PC-3 (cell line): ENCODE measurements around the gene MAP7D1. TPM values are rescaled to one million over a fixed set of nuclear protein-coding genes. Genes with fewer than 3 reads are reported as not detected.

Experiments
- ATAC-seq: fragments of 200-7000 bp; cut with Tn5 transposase; 2 replicates; pipeline ENCODE4 v1.9.1; 2020; ENCODE audit warnings: mild to moderate bottlenecking, moderate library complexity
- BruUV-seq: library from RNA; stranded (reverse); fragments of 400-500 nt; replicated peaks from 2 replicates; lab custom pipeline; 2021; lab: Mats Ljungman, UMichigan
- CTCF ChIA-PET: fragments of 300-600 bp; sonication (Branson Sonifier 250); formaldehyde crosslinking; loops from one replicate; lab custom pipeline; 2022; ENCODE audit warnings: antibody characterized with exemption; lab: Charles Lee
- POLR2A ChIA-PET: fragments of 300-600 bp; sonication (Branson Sonifier 250); formaldehyde crosslinking; loops from one replicate; lab custom pipeline; 2022; ENCODE audit warnings: antibody characterized with exemption; ENCODE audit not compliant: unreplicated experiment; lab: Charles Lee
- DNase-seq: peaks from one replicate; pipeline ENCODE4 v3.0.0-alpha.2; 2015
- H2AFZ ChIP-seq: fragments of 300-600 bp; sonication (generic); 2 replicates; pipeline ENCODE4 v1.6.0; 2016; ENCODE audit warnings: antibody characterized with exemption, low read length
- H3F3A ChIP-seq: fragments of 300-600 bp; sonication (generic); one replicate; pipeline ENCODE4 v1.6.0; 2017; ENCODE audit warnings: antibody characterized with exemption, low read length, control low read depth, mild to moderate bottlenecking; ENCODE audit not compliant: unreplicated experiment
- H3K27ac ChIP-seq: fragments of 300-600 bp; sonication (generic); 2 replicates; pipeline ENCODE4 v1.5.1; 2016; ENCODE audit warnings: mild to moderate bottlenecking, low read length
- H3K27me3 ChIP-seq: fragments of 300-600 bp; sonication (generic); 2 replicates; pipeline ENCODE4 v1.6.1; 2016; ENCODE audit warnings: low read length, mixed read lengths
- H3K36me3 ChIP-seq: fragments of 300-600 bp; sonication (generic); 2 replicates; pipeline ENCODE4 v1.6.1; 2016; ENCODE audit warnings: low read depth, mixed run types, low read length, mixed read lengths
- H3K4me1 ChIP-seq: fragments of 300-600 bp; sonication (generic); 2 replicates; pipeline ENCODE4 v1.5.1; 2016; ENCODE audit warnings: low read length; ENCODE audit not compliant: insufficient read depth
- H3K4me2 ChIP-seq: fragments of 300-600 bp; sonication (generic); 2 replicates; pipeline ENCODE4 v1.6.0; 2016; ENCODE audit warnings: low read length
- H3K4me3 ChIP-seq: fragments of 300-600 bp; sonication (generic); 2 replicates; pipeline ENCODE4 v1.5.1; 2016; ENCODE audit warnings: mild to moderate bottlenecking, low read length, mixed read lengths
- H3K79me2 ChIP-seq: fragments of 300-600 bp; sonication (generic); 2 replicates; pipeline ENCODE4 v1.6.1; 2017; ENCODE audit warnings: low read length, mixed read lengths
- H3K9ac ChIP-seq: fragments of 300-600 bp; sonication (generic); 2 replicates; pipeline ENCODE4 v1.6.0; 2016; ENCODE audit warnings: mild to moderate bottlenecking, low read length
- H3K9me2 ChIP-seq: fragments of 300-600 bp; sonication (generic); replicated peaks from 2 replicates; pipeline ENCODE4 v1.6.1; 2016; ENCODE audit warnings: mixed run types, low read length, mixed read lengths
- H3K9me3 ChIP-seq: fragments of 300-600 bp; sonication (generic); 2 replicates; pipeline ENCODE4 v1.6.1; 2016; ENCODE audit warnings: low read length, mixed read lengths
- H4K20me1 ChIP-seq: fragments of 300-600 bp; sonication (generic); 2 replicates; pipeline ENCODE4 v1.6.1; 2016; ENCODE audit warnings: low read length, mixed read lengths
- CTCF ChIP-seq: fragments of 300-600 bp; sonication (generic); conservative IDR thresholded peaks from 2 replicates; pipeline ENCODE4 v1.5.1; 2017; ENCODE audit warnings: antibody characterized with exemption, low read depth, mild to moderate bottlenecking, low read length
- EZH2 ChIP-seq: fragments of 300-600 bp; sonication (generic); IDR thresholded peaks from one replicate; pipeline ENCODE4 v1.6.1; 2017; ENCODE audit warnings: antibody characterized with exemption, mild to moderate bottlenecking, low read length; ENCODE audit not compliant: unreplicated experiment
- EZH2phosphoT487 ChIP-seq: fragments of 300-600 bp; sonication (generic); IDR thresholded peaks from 2 replicates; pipeline ENCODE4 v1.6.1; 2018; ENCODE audit warnings: mild to moderate bottlenecking, antibody characterized with exemption, low read length, borderline replicate concordance
- intact Hi-C: fragments of 100-400 bp; cut with micrococcal nuclease; formaldehyde crosslinking; loops from 2 replicates; pipeline ENCODE4 v1.9.0; 2023
- total RNA-seq: library from RNA; depleted of rRNA; stranded (reverse); fragments of >200 nt; gene quantifications from 2 replicates; pipeline ENCODE4 v1.2.3, GENCODE V29; 2014

MAP7D1 gene
- total RNA-seq, 1 experiment from 2014 or later = 113 TPM

- CTCF ChIA-PET = no interaction called here
- DNase-seq (no peak), ATAC-seq (no peak)
- Histone ChIP-seq H3K36me3 (peaks cover 33% of the 10 kb centered on the region), H3K27me3 (no peaks in the 10 kb centered on the region), H3K4me2 (no peak overlapping the region), H3K4me3 (no peak overlapping the region), H3F3A (peaks cover 5% of the 10 kb centered on the region), H3K9me2 (no peaks in the 10 kb centered on the region), H4K20me1 (no peaks in the 10 kb centered on the region), H3K9ac (no peak overlapping the region), H3K9me3 (no peaks in the 10 kb centered on the region), H3K4me1 (peaks cover 53% of the 10 kb centered on the region), H3K27ac (peak overlapping the region; percentile 70), H2AFZ (no peak overlapping the region), H3K79me2 (peaks cover 30% of the 10 kb centered on the region)
- TF ChIP-seq EZH2 = no peak
- TF ChIP-seq CTCF = no peak
- TF ChIP-seq EZH2phosphoT487 = no peak
- no TSS peak for BruUV-seq
- POLR2A ChIA-PET = no interaction called here
- intact Hi-C loops = no loop called here
Observed at GRCh38 chr1:36137226-36137625, 18.7 kb upstream of the MAP7D1 start.

GRCh38 chr1:36137776-36138175 is 18.2 kb upstream of the MAP7D1 start:
- Histone ChIP-seq H4K20me1 (no peaks in the 10 kb centered on the region), H3K9ac (no peak overlapping the region), H3K4me3 (no peak overlapping the region), H3K27me3 (no peaks in the 10 kb centered on the region), H3K9me3 (no peaks in the 10 kb centered on the region), H3K27ac (no peak overlapping the region), H3K9me2 (no peaks in the 10 kb centered on the region), H3F3A (peaks cover 5% of the 10 kb centered on the region), H3K36me3 (peaks cover 33% of the 10 kb centered on the region), H3K4me1 (peaks cover 53% of the 10 kb centered on the region), H2AFZ (no peak overlapping the region), H3K79me2 (peaks cover 36% of the 10 kb centered on the region), H3K4me2 (no peak overlapping the region)
- no peak for TF ChIP-seq CTCF
- TF ChIP-seq EZH2phosphoT487 = no peak
- TF ChIP-seq EZH2 = no peak
- ChIA-PET CTCF (no interaction called here), POLR2A (no interaction called here)
- ATAC-seq (no peak), DNase-seq (no peak)
- no TSS peak for BruUV-seq
- intact Hi-C loops = no loop called here

GRCh38 chr1:36139521-36139920 is 16.4 kb upstream of the MAP7D1 start:
- CTCF ChIA-PET = no interaction called here
- DNase-seq = no peak
- Histone ChIP-seq H3K36me3 (peaks cover 33% of the 10 kb centered on the region), H3K4me1 (peaks cover 38% of the 10 kb centered on the region), H4K20me1 (no peaks in the 10 kb centered on the region), H3K27ac (no peak overlapping the region), H3K4me3 (no peak overlapping the region), H2AFZ (no peak overlapping the region), H3K79me2 (peaks cover 53% of the 10 kb centered on the region), H3K4me2 (no peak overlapping the region), H3F3A (peaks cover 5% of the 10 kb centered on the region), H3K9me3 (no peaks in the 10 kb centered on the region), H3K9ac (no peak overlapping the region), H3K9me2 (no peaks in the 10 kb centered on the region), H3K27me3 (no peaks in the 10 kb centered on the region)
- POLR2A ChIA-PET = no interaction called here
- intact Hi-C loops = no loop called here
- no peak for TF ChIP-seq EZH2phosphoT487
- no peak for TF ChIP-seq EZH2
- TF ChIP-seq CTCF = no peak
- BruUV-seq = no TSS peak
- no peak for ATAC-seq
